Mesenchymal stem cell (in vitro differentiated cells and primary cell): ENCODE data around the gene USP30.

Experiments
- DNase-seq: peaks from one replicate; pipeline ENCODE4 v3.0.0-alpha.2; 2013
- H2AFZ ChIP-seq: one replicate; pipeline ENCODE4 v1.6.1; 2013; ENCODE audit warnings: low read depth, mild to moderate bottlenecking, control low read depth, inconsistent platforms, low read length, moderate library complexity
- H2AK5ac ChIP-seq: 2 replicates; pipeline ENCODE4 v1.6.1; 2013; ENCODE audit warnings: low read length, moderate library complexity, mild to moderate bottlenecking, inconsistent platforms; ENCODE audit not compliant: severe bottlenecking
- H2BK120ac ChIP-seq: one replicate; pipeline ENCODE4 v1.6.1; 2013; ENCODE audit warnings: low read depth, mild to moderate bottlenecking, inconsistent platforms, low read length, moderate library complexity
- H2BK12ac ChIP-seq, 2 experiments: one replicate each; pipeline ENCODE4 v1.6.1; 2013; ENCODE audit warnings: inconsistent platforms in 2 of 2, low read length in 2 of 2, mild to moderate bottlenecking in 2 of 2, moderate library complexity in 2 of 2, control low read depth in 1 of 2
- H2BK15ac ChIP-seq: one replicate; pipeline ENCODE4 v1.6.1; 2013; ENCODE audit warnings: mild to moderate bottlenecking, low read depth, inconsistent platforms; ENCODE audit not compliant: poor library complexity, severe bottlenecking
- H2BK5ac ChIP-seq: 2 replicates; pipeline ENCODE4 v1.6.1; 2013; ENCODE audit warnings: low read depth, mild to moderate bottlenecking, low read length, control low read depth, inconsistent platforms; ENCODE audit not compliant: poor library complexity, severe bottlenecking
- H3K14ac ChIP-seq, 2 experiments: one replicate each; pipeline ENCODE4 v1.6.1; 2013; ENCODE audit warnings: inconsistent platforms in 2 of 2, low read length in 2 of 2, control low read depth in 1 of 2, mild to moderate bottlenecking in 1 of 2, moderate library complexity in 1 of 2
- H3K18ac ChIP-seq, 2 experiments: one replicate each; pipeline ENCODE4 v1.6.1; 2013; ENCODE audit warnings: inconsistent platforms in 2 of 2, low read length in 2 of 2, control low read depth in 1 of 2, low read depth in 1 of 2, mild to moderate bottlenecking in 1 of 2
- H3K23ac ChIP-seq, 2 experiments: one replicate each; pipeline ENCODE4 v1.6.1; 2013; ENCODE audit warnings: inconsistent platforms in 2 of 2, low read length in 2 of 2, mild to moderate bottlenecking in 2 of 2, moderate library complexity in 2 of 2, control low read depth in 1 of 2
- H3K27ac ChIP-seq: 2 replicates; pipeline ENCODE4 v1.5.1; 2013; ENCODE audit warnings: mild to moderate bottlenecking, moderate library complexity, low read length, control low read depth, inconsistent platforms; ENCODE audit not compliant: poor library complexity, severe bottlenecking
- H3K27me3 ChIP-seq, 2 experiments: 2 replicates each; pipeline versions ENCODE4 v1.6.1 to v1.7.0; 2013; ENCODE audit warnings: low read length in 2 of 2, mild to moderate bottlenecking in 2 of 2, moderate library complexity in 2 of 2, control low read depth in 1 of 2, inconsistent platforms in 1 of 2; ENCODE audit not compliant: control insufficient read depth in 1 of 2, insufficient read depth in 1 of 2
- H3K36me3 ChIP-seq, 2 experiments: 2 replicates each; pipeline versions ENCODE4 v1.6.1 to v1.7.0; 2013; ENCODE audit warnings: low read length in 2 of 2, control low read depth in 1 of 2, inconsistent platforms in 1 of 2, low read depth in 1 of 2, mild to moderate bottlenecking in 1 of 2; ENCODE audit not compliant: insufficient read depth in 2 of 2, control insufficient read depth in 1 of 2
- H3K4ac ChIP-seq, 2 experiments: one replicate each; pipeline ENCODE4 v1.6.1; 2013; ENCODE audit warnings: inconsistent platforms in 2 of 2, low read length in 2 of 2, mild to moderate bottlenecking in 2 of 2, moderate library complexity in 2 of 2, control low read depth in 1 of 2, low read depth in 1 of 2
- H3K4me1 ChIP-seq: 2 replicates; pipeline ENCODE4 v1.6.1; 2013; ENCODE audit warnings: low read depth, low read length, control low read depth; ENCODE audit not compliant: control insufficient read depth, insufficient read depth
- H3K4me2 ChIP-seq: 2 replicates; pipeline ENCODE4 v1.6.1; 2013; ENCODE audit warnings: low read length, mild to moderate bottlenecking, inconsistent platforms; ENCODE audit not compliant: poor library complexity, severe bottlenecking
- H3K4me3 ChIP-seq, 2 experiments: 2 replicates each; pipeline versions ENCODE4 v1.5.1 to v1.7.0; 2013; ENCODE audit warnings: low read length in 2 of 2, mild to moderate bottlenecking in 2 of 2, control low read depth in 1 of 2, low read depth in 1 of 2; ENCODE audit not compliant: insufficient read depth in 1 of 2
- H3K79me1 ChIP-seq: replicated peaks from 2 replicates; pipeline ENCODE4 v1.6.1; 2013; ENCODE audit warnings: mild to moderate bottlenecking, control low read depth, low read length, inconsistent platforms; ENCODE audit not compliant: poor library complexity, severe bottlenecking
- H3K9ac ChIP-seq: 2 replicates; pipeline ENCODE4 v1.7.0; 2013; ENCODE audit warnings: mild to moderate bottlenecking, low read length, moderate library complexity
- H3K9me3 ChIP-seq: 2 replicates; pipeline ENCODE4 v1.7.0; 2013; ENCODE audit warnings: mild to moderate bottlenecking, low read length; ENCODE audit not compliant: control insufficient read depth
- H4K8ac ChIP-seq: one replicate; pipeline ENCODE4 v1.6.1; 2013; ENCODE audit warnings: inconsistent platforms, mild to moderate bottlenecking, low read length, moderate library complexity
- H4K91ac ChIP-seq: one replicate; pipeline ENCODE4 v1.6.1; 2013; ENCODE audit warnings: mild to moderate bottlenecking, low read length, inconsistent platforms
- WGBS: methylation state at CpG from one replicate; pipeline ENCODE4 v1.1.7; 2013; ENCODE audit warnings: mixed read lengths; 5-methylcytosine and 5-hydroxymethylcytosine counted together

USP30 gene

DNA sequence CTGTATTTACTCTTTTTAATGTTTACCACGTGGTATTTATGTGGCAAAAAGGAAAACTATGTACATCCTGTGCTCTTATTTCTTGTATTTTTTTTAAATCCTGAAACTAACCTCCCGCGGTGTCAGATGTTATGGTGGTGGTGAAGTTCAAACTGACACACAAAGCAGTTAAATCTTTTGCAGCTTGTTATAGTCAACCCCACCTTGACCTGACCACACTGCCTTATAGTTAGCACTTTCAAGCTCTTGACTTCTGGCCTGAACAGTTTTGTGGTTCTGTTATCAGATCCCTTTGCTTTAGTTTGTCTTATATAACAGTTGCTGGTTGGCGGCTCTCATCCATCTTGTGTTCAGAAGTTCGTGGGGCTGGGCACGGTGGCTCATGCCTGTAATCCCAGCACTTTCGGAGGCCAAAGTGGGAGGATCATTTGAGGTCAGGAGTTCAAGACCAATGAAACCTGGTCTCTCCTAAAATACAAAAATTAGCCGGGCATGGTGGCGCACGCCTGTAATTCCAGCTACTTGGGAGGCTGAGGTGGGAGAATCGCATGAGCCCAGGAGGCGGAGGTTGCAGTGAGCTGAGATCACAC lies 47.1 kb downstream of the USP30 start:
- 88% methylated on average over 11 of the region's 12 CpGs for WGBS
- peaks cover 25% of the 10 kb centered on the region for H3K79me1 ChIP-seq
- H3K4me2 ChIP-seq: peak overlapping the region; percentile 45
- H2AFZ ChIP-seq: no peak overlapping the region
- peaks cover 7% of the 10 kb centered on the region for H3K4me1 ChIP-seq
- peak; percentile 33 for DNase-seq
- no peaks in the 10 kb centered on the region for H3K9me3 ChIP-seq
- no peaks in the 10 kb centered on the region for H3K27me3 ChIP-seq
- no peak overlapping the region for H4K8ac ChIP-seq
- no peak overlapping the region for H2BK120ac ChIP-seq
- H2BK15ac ChIP-seq: no peak overlapping the region
- no peak overlapping the region for H3K14ac ChIP-seq
- H3K4ac ChIP-seq: no peak overlapping the region
- H2BK12ac ChIP-seq: no peak overlapping the region
- H2AK5ac ChIP-seq: no peak overlapping the region
- H3K23ac ChIP-seq: no peak overlapping the region
- H2BK5ac ChIP-seq: no peak overlapping the region
- no peak overlapping the region for H4K91ac ChIP-seq
- peak overlapping the region in 1 of 2 experiments; percentile 95 for H3K4me3 ChIP-seq
- H3K36me3 ChIP-seq: peaks cover 29% of the 10 kb centered on the region in 2 experiments
- H3K9ac ChIP-seq: peak overlapping the region; percentile 98
- no peak overlapping the region for H3K18ac ChIP-seq
- no peak overlapping the region for H3K27ac ChIP-seq

DNA sequence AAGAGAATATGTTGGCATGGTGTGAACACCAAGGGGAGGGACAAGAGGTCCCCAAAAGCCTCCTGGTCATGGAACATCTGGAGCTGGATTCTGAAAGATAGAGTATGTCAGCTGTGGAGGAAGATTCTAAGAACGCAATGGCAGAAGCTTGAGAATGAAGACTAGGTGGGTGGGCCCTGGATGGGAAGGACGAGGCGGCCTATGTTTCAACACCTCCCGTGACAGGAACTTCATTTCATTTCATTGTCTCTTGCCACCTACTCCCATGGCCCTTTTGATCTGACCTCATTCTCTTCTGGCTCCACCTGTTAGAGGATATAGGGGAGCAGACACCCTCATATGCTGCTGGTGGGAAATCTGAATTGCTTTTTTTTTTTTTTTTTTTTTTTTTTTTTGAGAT lies 48.4 kb downstream of the USP30 start:
- Histone ChIP-seq H3K4me1 (peaks cover 7% of the 10 kb centered on the region), H4K8ac (no peak overlapping the region), H4K91ac (no peak overlapping the region), H2AK5ac (no peak overlapping the region), H3K4me3 (no peak overlapping the region), H3K79me1 (peaks cover 29% of the 10 kb centered on the region), H3K4me2 (no peak overlapping the region), H3K18ac (no peak overlapping the region), H2BK120ac (no peak overlapping the region), H2BK5ac (no peak overlapping the region), H3K36me3 (peaks cover 39 to 41% of the 10 kb centered on the region in 2 experiments), H3K27ac (no peak overlapping the region), H3K14ac (no peak overlapping the region), H3K23ac (no peak overlapping the region), H3K27me3 (no peaks in the 10 kb centered on the region), H2BK15ac (no peak overlapping the region), H3K4ac (no peak overlapping the region), H3K9me3 (no peaks in the 10 kb centered on the region), H2AFZ (no peak overlapping the region), H2BK12ac (no peak overlapping the region), H3K9ac (no peak overlapping the region)
- 100% methylated on average over 1 of the region's 4 CpGs for WGBS
- no peak for DNase-seq

DNA sequence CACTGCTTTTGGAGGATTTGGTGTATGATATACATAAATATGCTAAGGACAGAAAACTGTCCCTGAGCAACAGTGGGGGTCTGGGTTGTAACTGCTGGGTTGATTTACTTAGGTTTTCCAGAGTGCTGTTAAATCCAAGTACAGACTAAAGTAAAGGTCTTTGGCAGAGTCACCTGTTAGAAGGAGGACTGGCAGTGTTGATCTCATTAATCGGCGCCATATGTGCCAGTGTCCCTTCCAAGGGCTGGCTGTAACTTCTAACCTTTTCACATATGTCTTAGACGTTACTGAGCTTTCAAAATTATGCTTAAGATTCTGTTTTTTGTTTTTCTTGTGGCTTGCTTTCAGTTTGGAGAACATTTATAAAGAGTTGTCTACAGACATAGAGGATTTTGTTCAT lies 50.1 kb downstream of the USP30 start:
- Histone ChIP-seq H3K4me3 (no peak overlapping the region), H2BK12ac (no peak overlapping the region), H2BK120ac (no peak overlapping the region), H3K18ac (no peak overlapping the region), H2BK5ac (no peak overlapping the region), H3K27ac (no peak overlapping the region), H3K9me3 (no peaks in the 10 kb centered on the region), H3K9ac (peak overlapping the region; percentile 68), H4K91ac (no peak overlapping the region), H4K8ac (no peak overlapping the region), H3K79me1 (peaks cover 36% of the 10 kb centered on the region), H2BK15ac (no peak overlapping the region), H2AK5ac (no peak overlapping the region), H3K4me2 (no peak overlapping the region), H3K4ac (no peak overlapping the region), H2AFZ (no peak overlapping the region), H3K4me1 (peaks cover 2% of the 10 kb centered on the region), H3K23ac (no peak overlapping the region), H3K36me3 (peaks cover 50 to 53% of the 10 kb centered on the region in 2 experiments), H3K27me3 (no peaks in the 10 kb centered on the region), H3K14ac (no peak overlapping the region)
- 100% methylated on average over 3 of the region's 3 CpGs for WGBS
- DNase-seq: no peak

DNA sequence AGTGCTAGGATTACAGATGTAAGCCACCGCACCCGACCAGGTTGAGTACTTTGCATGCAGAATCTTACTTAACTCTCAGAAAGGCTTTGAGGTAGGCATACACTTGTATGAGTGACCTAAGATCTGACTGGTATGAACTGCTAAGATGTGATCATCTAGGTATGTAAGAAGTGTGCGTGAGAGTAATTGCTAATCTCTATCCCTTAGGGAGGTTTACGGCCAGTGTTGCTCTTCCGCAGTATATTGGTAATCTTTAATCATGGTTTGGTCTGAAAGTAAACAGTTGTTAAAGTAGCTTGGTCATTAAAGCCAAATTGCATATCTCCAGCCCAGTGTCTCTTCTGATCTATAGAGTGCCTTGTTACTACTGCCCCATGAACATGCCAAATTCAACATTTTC lies 52.8 kb downstream of the USP30 start:
- Histone ChIP-seq H2BK5ac (no peak overlapping the region), H2AFZ (no peak overlapping the region), H3K27ac (no peak overlapping the region), H3K79me1 (peaks cover 36% of the 10 kb centered on the region), H3K36me3 (peaks cover 57 to 73% of the 10 kb centered on the region in 2 experiments), H3K27me3 (no peaks in the 10 kb centered on the region), H3K23ac (no peak overlapping the region), H3K14ac (no peak overlapping the region), H3K4ac (no peak overlapping the region), H3K4me3 (no peak overlapping the region), H2BK15ac (no peak overlapping the region), H2BK12ac (no peak overlapping the region), H3K4me1 (no peaks in the 10 kb centered on the region), H2BK120ac (no peak overlapping the region), H2AK5ac (no peak overlapping the region), H4K8ac (no peak overlapping the region), H3K9ac (no peak overlapping the region), H3K9me3 (no peaks in the 10 kb centered on the region), H3K4me2 (no peak overlapping the region), H4K91ac (no peak overlapping the region), H3K18ac (no peak overlapping the region)
- 96% methylated on average over 4 of the region's 5 CpGs for WGBS
- no peak for DNase-seq
